Umbilical cord (tissue), 2 donors: ENCODE data around the gene PSMA5. TPM values are rescaled to one million over a fixed set of nuclear protein-coding genes. Genes with fewer than 3 reads are reported as not detected.
"Not testable (repeated sequence)": the region's sequence is repeated elsewhere in the genome, so short reads cannot be mapped to it uniquely, and the experiment has no call there.

Source experiments
- DNase-seq: peaks from one replicate; pipeline ENCODE4 v3.0.0-alpha.2; 2015; ENCODE audit warnings: low spot score
- total RNA-seq: library from RNA; depleted of rRNA; stranded (reverse); fragments of >200 nt; gene quantifications from one replicate; pipeline ENCODE4 v1.2.3, GENCODE V29; 2014; ENCODE audit warnings: low replicate concordance; ENCODE audit not compliant: insufficient read depth

PSMA5 gene
- total RNA-seq, 1 donor from 2014 or later: 23.1 TPM

- peak; percentile 56 for DNase-seq
Observed at GRCh38 chr1:109392788-109393616, 33.2 kb downstream of the PSMA5 start.

- no peak for DNase-seq
Observed at GRCh38 chr1:109392037-109392787, 34.0 kb downstream of the PSMA5 start.

DNA sequence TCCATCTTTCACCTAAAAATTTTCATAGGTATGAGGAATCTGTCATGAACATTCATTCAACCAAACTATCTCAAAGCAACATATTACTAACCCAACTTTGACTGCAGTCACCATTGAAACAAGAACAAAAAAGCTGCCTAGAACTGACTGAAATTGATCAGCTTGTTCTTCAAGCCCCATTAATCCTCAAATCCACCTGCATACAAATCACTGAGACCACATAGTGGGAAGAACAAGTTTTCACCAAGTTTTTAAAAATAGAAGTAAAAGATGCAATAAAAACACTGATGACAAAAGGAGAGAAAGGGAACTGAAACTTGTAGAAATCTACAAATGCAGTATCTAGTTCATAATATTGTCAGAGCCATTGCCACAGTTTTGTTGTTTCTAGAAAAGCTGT lies 34.6 kb downstream of the PSMA5 start:
- DNase-seq: no peak

- DNase-seq: peak; percentile 68
Observed at GRCh38 chr1:109391157-109391556, 35.1 kb downstream of the PSMA5 start.

DNA sequence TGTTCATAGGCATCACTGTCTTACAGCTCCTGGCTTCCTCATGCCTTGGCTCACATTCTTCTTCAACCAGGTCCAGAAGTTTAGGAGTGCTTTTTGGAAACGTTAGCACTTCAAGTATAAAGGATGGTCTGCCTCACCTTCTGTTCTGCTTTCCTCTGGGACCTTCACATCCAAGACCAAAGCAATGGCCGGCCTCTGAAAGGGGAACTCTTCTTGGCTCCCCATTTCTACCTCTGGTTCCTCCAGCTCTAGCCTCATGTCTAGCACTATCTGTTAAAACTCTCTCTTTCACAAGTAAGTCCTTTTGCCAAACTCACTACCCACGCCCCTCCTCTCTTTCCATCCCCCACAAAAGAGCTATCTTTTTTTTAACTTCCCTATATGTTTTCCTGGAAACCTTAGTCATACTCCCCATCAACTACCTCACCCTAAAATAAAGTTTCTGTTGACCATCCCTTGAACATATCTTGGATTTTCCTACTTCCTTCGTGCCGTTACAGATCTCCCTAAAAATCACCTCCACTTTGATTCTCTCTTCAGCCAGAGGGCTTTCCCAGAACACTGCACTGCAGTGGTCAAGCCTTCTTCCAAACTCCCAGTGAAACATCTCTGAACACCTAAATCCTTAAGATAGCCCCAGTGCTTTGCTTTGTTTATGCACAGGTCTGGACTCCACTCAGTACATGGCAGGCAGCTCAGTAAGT lies 36.5 kb downstream of the PSMA5 start:
- no peak for DNase-seq

GRCh38 chr1:109388884-109389637 lies 37.2 kb downstream of the PSMA5 start:
- no peak for DNase-seq

DNA sequence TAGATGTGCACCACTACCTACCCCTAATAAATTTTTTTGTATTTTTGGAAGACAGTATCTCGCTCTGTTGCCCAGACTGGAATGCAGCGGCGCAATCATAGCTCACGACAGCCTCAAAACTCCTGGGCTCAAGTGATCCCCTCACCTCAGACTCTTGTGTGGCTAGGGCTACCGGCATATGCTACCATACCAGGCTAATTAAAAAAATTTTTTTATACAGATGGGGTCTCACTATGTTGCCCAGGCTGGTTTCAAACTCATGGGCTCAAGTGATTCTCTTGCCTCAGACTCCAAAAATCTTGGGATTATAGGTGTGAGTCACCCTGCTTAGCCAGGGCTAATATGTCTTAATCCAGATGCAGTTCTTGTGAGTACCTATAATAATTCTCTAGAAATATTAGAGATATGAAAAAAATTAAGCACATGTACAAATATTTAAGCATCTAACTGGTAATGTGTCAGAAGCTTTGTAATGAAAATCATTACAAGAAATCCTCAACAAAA lies 38.0 kb downstream of the PSMA5 start:
- DNase-seq: no peak

DNA sequence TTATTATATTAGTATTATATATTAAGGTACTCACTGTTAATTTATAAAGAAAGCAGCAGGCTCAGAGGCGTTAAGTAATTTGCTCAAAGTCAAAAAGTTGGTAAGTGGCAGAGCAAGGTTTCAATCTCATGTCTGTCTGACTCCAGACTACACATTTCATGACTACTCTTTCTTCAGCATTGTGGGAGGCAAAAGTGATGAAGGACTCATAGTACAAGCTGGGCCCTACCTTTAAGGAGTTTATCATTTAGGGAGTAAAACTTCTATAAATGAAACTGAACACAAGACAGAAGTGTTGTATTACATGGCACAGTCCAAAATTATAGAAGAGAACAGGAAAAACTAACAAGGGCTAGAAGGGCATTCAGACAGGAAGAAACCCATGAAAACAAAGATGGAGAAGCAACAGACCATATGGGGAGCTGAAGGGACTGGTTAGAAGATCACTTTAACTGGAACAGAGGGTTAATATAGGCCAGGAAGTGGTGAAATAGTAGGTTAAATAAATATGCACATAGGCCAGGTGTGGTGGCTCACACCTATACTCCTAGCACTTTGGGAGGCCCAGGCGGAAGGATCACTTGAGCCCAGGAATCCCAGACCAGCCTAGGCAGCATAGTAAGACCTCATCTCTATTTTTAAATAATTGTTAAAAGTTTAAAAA lies 40.1 kb downstream of the PSMA5 start:
- no peak for DNase-seq

DNA sequence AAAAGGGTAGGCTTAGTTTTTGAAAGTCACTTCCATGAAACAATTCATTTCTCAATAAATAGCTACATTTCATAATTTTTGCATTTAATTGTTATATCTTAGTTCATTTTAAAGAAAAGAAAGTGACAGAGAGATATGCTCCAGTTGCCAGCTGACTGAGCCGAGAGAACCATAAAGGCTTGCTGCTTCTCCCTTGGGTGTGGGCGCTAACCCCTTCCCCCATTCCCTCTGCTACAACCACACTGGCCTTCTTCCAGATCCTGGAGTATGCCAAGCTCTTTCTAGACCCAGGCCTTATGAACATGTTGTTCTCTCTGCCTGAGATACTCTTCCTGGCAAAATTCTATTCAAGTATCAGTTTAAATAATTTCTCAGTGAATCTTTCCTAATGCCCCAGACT lies 40.8 kb downstream of the PSMA5 start:
- no peak for DNase-seq

GRCh38 chr1:109383854-109384253 lies 42.4 kb downstream of the PSMA5 start:
- no peak for DNase-seq

DNA sequence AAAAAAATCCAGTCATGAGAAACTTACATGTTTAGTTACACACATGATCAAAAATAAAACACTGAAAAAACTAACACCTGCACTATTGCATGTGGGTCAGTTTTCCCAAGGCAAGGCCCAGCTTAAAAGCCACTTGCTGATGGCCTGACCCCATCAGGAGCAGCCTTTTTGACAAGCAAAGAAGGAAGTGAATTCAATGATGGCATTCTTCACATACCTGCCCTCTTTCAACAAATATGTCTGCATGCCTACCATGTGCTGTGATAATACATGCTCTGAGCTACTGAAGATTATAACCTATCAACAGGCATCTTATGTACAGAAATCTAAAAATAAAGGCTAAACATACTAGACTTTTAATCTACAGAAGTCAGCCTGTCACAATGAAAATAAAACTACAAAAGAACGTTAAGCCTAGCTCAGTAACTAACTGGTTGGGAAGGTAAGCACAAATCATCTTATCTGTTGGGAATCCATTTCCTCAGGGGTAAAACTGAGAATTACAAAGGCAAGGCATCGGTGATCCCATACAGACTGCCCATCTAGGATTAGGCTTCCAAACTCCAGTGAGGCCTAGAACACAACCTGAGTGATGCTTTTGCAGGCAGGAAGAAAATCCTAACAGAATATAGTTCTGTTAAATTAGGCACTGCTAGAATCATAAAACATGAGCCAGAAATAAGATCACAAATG lies 43.0 kb downstream of the PSMA5 start:
- DNase-seq: no peak

DNA sequence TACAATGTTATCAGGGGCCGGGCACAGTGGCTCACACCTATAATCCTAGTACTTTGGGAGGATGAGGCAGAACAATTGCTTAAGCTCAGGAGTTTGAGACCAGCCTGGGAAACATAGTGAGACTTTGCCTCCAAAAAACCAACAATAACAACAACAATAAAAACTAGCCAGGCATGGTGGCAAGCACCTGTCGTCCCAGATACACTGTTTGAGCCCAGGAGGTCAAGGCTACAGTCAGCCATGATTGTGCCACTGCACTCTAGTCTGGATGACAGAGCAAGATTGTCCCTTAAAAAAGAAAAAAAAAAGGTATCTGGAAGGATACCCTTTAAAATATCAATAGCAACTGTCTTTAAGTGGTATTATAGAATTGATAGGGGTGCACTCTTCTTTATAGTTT lies 44.7 kb downstream of the PSMA5 start:
- no peak for DNase-seq

GRCh38 chr1:109379907-109380306 lies 46.3 kb downstream of the PSMA5 start:
- DNase-seq: no peak

DNA sequence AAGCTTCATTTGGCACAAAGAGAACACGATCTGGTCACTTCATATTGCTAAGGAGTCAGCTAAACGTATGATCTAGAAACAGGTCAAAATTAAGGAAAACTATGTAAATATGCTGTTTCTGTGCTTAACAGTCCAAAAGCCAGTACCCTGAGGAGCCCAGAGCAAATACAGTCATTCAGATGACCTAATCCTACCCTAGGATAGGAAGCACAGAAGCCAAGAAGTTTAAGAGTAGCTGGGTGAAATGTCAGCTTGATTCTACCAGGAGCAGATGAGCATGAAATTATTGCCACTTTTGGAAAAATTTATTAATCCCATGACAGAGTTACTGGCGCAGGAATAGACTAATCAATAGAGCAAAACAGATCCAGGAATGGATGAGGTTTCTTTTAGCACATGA lies 46.8 kb downstream of the PSMA5 start:
- DNase-seq: no peak

DNA sequence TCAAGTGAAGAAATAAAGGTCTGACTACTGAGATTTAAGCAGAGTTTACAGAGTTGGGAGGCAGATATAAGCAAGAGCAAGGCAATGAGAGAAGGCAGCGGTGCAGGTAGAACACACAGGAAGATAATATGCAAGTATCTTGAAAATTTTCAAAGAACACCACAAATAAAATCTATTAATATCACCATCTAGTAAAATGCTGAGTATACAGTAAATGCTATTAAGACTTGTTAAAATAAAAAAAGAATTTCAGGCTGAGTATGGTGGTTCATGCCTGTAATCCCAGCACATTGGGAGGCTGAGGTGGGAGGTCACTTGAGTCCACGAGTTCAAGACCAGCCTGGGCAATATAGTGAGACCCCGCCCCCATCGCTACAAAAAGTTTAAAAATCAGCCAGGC lies 48.5 kb downstream of the PSMA5 start:
- no peak for DNase-seq

DNA sequence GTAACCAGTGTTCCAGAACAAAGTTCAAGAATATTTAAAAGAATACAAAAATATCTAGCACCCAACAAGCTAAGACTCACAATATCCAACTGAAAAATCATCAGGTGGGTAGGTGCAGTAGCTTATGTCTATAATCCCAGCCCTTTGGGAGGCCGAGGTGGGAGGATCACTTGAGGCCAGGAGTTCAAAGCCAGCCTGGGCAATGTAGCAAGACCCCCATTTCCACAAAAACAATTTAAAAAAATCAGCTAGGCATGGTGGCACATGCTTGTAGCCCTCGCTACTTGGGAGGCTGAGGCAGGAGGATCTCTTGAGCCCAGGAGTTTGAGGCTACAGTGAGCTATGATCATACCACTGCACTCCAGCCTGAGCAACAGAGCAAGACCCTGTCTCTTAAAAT lies 52.6 kb downstream of the PSMA5 start:
- not testable (repeated sequence) for DNase-seq

GRCh38 chr1:109373126-109373525 lies 53.1 kb downstream of the PSMA5 start:
- DNase-seq: peak; percentile 45

DNA sequence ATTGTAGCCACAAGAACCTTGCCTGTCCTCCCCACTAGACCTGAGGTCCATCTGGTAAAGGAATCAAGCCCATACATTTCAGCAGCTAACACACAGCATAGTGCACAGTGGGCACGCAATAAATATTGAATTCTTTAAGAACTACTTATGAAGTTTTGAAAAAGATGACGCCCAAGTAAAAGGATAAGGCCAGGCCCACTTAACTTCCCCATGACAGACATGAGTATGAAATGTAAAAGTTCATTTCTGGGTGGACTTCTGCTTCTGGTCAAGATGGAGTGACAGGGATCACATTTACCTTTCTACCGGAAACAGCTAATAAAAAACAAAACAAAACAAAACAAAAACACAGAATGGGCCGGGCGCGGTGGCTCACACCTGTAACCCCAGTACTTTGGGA lies 54.0 kb downstream of the PSMA5 start:
- no peak for DNase-seq

GRCh38 chr1:109371341-109371739 lies 54.9 kb downstream of the PSMA5 start:
- DNase-seq: peak; percentile 67

DNA sequence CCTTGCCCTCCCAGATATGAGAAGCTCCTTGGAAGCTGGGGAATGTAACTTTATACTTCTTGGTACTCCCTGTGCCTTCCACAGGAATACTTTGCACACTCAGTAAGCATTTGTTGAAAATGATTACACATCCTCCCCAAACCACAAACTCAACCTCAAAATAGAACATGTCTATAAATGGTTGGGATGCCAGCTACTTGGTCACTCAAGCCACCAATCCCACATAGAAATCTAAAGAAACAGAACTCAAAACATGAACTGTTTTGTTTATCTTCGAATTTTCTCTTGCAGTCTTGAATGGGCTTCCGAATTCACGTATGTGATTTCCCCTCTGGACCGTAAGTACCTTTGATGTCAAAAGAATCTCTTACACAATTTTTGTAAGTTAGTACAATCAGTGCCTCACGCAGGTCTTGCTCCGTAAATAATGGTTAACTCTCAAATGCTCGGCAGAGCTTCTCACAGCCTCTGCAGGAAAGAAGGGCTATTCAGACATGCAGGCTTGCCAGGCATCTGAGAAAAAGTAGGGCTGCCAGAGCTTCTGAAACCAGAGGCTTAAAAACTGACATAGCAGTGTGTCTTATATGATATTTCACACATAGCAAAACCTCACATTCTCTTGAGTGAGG lies 55.4 kb downstream of the PSMA5 start:
- DNase-seq: peak; percentile 91
